ENCODE measurements around the gene MMP24.
"Not testable (repeated sequence)": the region's sequence is repeated elsewhere in the genome, so short reads cannot be mapped to it uniquely, and the experiment has no call there.

Gene MMP24

GRCh38 chr20:35216541-35216940 lies 9.9 kb upstream of the MMP24 start:
- DNase-seq (ENCODE audit: low read depth in 2 of 2): no peak

- DNase-seq (ENCODE audit: low read depth in 2 of 2): no peak
Measured at GRCh38 chr20:35223941-35224340, 2.5 kb upstream of the MMP24 start.

- DNase-seq (ENCODE audit: low read depth in 2 of 2): no peak
Measured at GRCh38 chr20:35224536-35224935, 2.0 kb upstream of the MMP24 start.

- DNase-seq (ENCODE audit: low read depth in 2 of 2): no peak
Measured at GRCh38 chr20:35225319-35226125, 968 bp upstream of the MMP24 start.

GRCh38 chr20:35226884-35227681 lies 593 bp downstream of the MMP24 start:
- DNase-seq (ENCODE audit: low read depth in 2 of 2): peak in 1 of 2 donors; percentile 33

- no peak for DNase-seq (ENCODE audit: low read depth in 2 of 2)
Measured at GRCh38 chr20:35232575-35232974, 6.1 kb downstream of the MMP24 start.

- no peak for DNase-seq (ENCODE audit: low read depth in 2 of 2)
Measured at GRCh38 chr20:35235881-35236280, 9.4 kb downstream of the MMP24 start.

GRCh38 chr20:35237486-35237885 lies 11.0 kb downstream of the MMP24 start:
- DNase-seq (ENCODE audit: low read depth in 2 of 2): no peak

GRCh38 chr20:35238170-35238569 lies 11.7 kb downstream of the MMP24 start:
- no peak for DNase-seq (ENCODE audit: low read depth in 2 of 2)

GRCh38 chr20:35238735-35239134 lies 12.2 kb downstream of the MMP24 start:
- no peak for DNase-seq (ENCODE audit: low read depth in 2 of 2)

- no peak for DNase-seq (ENCODE audit: low read depth in 2 of 2)
Measured at GRCh38 chr20:35240083-35240810, 13.8 kb downstream of the MMP24 start.

GRCh38 chr20:35240811-35241293 lies 14.4 kb downstream of the MMP24 start:
- no peak for DNase-seq (ENCODE audit: low read depth in 2 of 2)

GRCh38 chr20:35243317-35243716 lies 16.8 kb downstream of the MMP24 start:
- DNase-seq (ENCODE audit: low read depth in 2 of 2): no peak

- DNase-seq (ENCODE audit: low read depth in 2 of 2): no peak
Measured at GRCh38 chr20:35243986-35244385, 17.5 kb downstream of the MMP24 start.

GRCh38 chr20:35246723-35247122 lies 20.2 kb downstream of the MMP24 start:
- DNase-seq (ENCODE audit: low read depth in 2 of 2): no peak

- DNase-seq (ENCODE audit: low read depth in 2 of 2): no peak
Measured at GRCh38 chr20:35248641-35249475, 22.4 kb downstream of the MMP24 start.

GRCh38 chr20:35251613-35251940 lies 25.1 kb downstream of the MMP24 start:
- DNase-seq (ENCODE audit: low read depth in 2 of 2): no peak

GRCh38 chr20:35252037-35252461 lies 25.6 kb downstream of the MMP24 start:
- peak; percentile 2 to 11 for DNase-seq (ENCODE audit: low read depth in 2 of 2)

GRCh38 chr20:35252598-35252997 lies 26.1 kb downstream of the MMP24 start:
- not testable (repeated sequence) for DNase-seq (ENCODE audit: low read depth in 2 of 2)

- no peak for DNase-seq (ENCODE audit: low read depth in 2 of 2)
Measured at GRCh38 chr20:35253010-35253409, 26.5 kb downstream of the MMP24 start.

GRCh38 chr20:35254448-35254999 lies 28.0 kb downstream of the MMP24 start:
- DNase-seq (ENCODE audit: low read depth in 2 of 2): no peak
